Esophagus squamous epithelium (tissue), 4 donors: Measurements from ENCODE around the gene PFDN5.

Experiments
- POLR2A ChIP-seq, 4 donors: fragments of 450-650 bp; IDR thresholded peaks; one replicate each; pipeline ENCODE4 v1.6.1; 2017; ENCODE audit warnings: antibody characterized with exemption in 4 of 4, mild to moderate bottlenecking in 4 of 4, moderate library complexity in 3 of 4
- TF ChIP-seq, protein P1 (sequence below), 6 experiments: fragments of 450-650 bp in 4 of 6; fragments of 200-600 bp in 2 of 6; sonication (generic) in 2 of 6; IDR thresholded peaks; one replicate each; pipeline ENCODE4 v1.5.1; 2016 to 2019; ENCODE audit warnings: antibody characterized with exemption in 6 of 6, mild to moderate bottlenecking in 4 of 6, moderate library complexity in 4 of 6

DNA sequence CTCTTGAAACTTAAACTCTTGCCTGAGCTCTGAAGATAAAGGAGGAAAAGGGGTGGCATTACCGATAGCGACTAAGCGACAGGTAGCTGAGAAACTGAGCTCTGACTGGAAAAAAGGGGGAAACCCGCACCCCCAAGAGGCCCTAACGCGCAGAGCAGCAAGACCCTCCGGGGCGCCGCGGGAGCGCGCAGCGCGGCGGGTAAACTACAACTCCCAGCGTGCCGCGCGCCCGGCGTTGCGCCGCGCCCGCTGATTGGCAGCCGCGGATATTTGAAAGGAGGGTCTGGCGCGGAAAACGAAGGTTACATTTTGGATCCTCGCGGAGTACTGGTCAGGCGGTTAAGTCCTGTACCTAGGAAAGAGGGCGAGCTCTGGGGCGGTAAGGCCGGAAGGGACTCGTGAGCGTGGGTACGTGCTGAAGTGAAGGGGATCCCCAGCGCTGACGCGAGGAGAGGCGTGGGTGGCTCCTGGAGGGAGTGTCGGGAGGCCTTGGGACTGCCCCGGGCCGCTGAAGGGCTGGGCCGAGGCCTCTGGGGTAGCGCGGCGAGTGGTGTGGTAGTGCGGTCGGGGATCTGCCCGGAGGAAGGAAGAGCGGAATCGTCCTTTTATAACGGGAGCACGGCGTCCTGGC is 27.2 kb upstream of the PFDN5 start, which contains the start of gene ESPL1:
- TF ChIP-seq, protein P1, sequence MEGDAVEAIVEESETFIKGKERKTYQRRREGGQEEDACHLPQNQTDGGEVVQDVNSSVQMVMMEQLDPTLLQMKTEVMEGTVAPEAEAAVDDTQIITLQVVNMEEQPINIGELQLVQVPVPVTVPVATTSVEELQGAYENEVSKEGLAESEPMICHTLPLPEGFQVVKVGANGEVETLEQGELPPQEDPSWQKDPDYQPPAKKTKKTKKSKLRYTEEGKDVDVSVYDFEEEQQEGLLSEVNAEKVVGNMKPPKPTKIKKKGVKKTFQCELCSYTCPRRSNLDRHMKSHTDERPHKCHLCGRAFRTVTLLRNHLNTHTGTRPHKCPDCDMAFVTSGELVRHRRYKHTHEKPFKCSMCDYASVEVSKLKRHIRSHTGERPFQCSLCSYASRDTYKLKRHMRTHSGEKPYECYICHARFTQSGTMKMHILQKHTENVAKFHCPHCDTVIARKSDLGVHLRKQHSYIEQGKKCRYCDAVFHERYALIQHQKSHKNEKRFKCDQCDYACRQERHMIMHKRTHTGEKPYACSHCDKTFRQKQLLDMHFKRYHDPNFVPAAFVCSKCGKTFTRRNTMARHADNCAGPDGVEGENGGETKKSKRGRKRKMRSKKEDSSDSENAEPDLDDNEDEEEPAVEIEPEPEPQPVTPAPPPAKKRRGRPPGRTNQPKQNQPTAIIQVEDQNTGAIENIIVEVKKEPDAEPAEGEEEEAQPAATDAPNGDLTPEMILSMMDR (IDR thresholded peaks at IDR 0.05) = peak in 4 of 6 experiments; percentile 31 to 48 (median 36)
- no peak for TF ChIP-seq POLR2A (IDR thresholded peaks at IDR 0.05)
